ENCODE data around the gene SEMA7A.
"Not testable (repeated sequence)": the region's sequence is repeated elsewhere in the genome, so short reads cannot be mapped to it uniquely, and the experiment has no call there.

DNA sequence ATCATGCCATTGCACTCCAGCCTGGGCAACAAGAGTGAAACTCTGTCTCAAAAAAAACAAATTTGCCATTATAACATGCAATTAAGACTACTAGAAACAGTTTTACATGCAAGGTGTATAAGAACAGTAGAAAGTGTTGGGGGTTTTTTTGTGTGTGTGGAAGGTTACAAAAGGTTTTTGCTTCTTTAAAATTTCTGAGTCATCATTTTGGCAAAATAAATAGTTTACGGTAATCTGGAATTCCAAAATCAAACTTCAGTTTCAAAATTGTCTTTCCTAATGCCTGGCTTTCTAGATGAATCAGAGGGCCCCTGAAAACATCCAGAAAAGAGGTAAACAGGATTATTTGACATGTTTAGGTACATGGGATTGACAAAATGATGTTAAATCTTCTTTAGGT, 72.9 kb downstream of the SEMA7A start:
- not testable (repeated sequence) for TF ChIP-seq POLR2A, POLR2AphosphoS5 (IDR thresholded peaks at IDR 0.05; ENCODE audit: low read depth, low read length)

Measured in GM12892 (cell line).